Activated CD8-positive, alpha-beta memory T cell treated with anti-CD3 and anti-CD28 coated beads, Interleukin-2, amount 50 U/mL, for 1 hour (primary cell): ENCODE results near the gene PARD3.
A peak's percentile ranks its signal among the peaks of the same experiment; 100 is the strongest.
"Not testable (repeated sequence)": the region's sequence is repeated elsewhere in the genome, so short reads cannot be mapped to it uniquely, and the experiment has no call there.

ENCODE experiments used
- DNase-seq: peaks from one replicate; pipeline ENCODE4 v3.0.0-alpha.2; 2020; ENCODE audit errors: extremely low read depth

Gene PARD3

GRCh38 chr10:34648919-34649318, 166.2 kb downstream of the PARD3 start:
- DNase-seq, result no peak

GRCh38 chr10:34647875-34648865, 166.9 kb downstream of the PARD3 start:
- no peak for DNase-seq

GRCh38 chr10:34647160-34647559, 167.9 kb downstream of the PARD3 start:
- DNase-seq, result no peak

- DNase-seq, result no peak
These were observed 168.8 kb downstream of the PARD3 start for GRCh38 chr10:34646331-34646730.

- not testable (repeated sequence) for DNase-seq
These were observed 170.3 kb downstream of the PARD3 start for GRCh38 chr10:34644815-34645214.

GRCh38 chr10:34644224-34644623, 170.9 kb downstream of the PARD3 start:
- DNase-seq, result no peak

GRCh38 chr10:34643620-34644019, 171.5 kb downstream of the PARD3 start:
- no peak for DNase-seq

GRCh38 chr10:34641913-34642558, 173.1 kb downstream of the PARD3 start:
- DNase-seq, result no peak

- DNase-seq, result no peak
These were observed 173.8 kb downstream of the PARD3 start for GRCh38 chr10:34641147-34641912.

- DNase-seq, result peak; percentile 10
These were observed 176.6 kb downstream of the PARD3 start for GRCh38 chr10:34638406-34639054.

- no peak for DNase-seq
These were observed 177.6 kb downstream of the PARD3 start for GRCh38 chr10:34637418-34637911.

- no peak for DNase-seq
These were observed 180.0 kb downstream of the PARD3 start for GRCh38 chr10:34635111-34635510.

GRCh38 chr10:34633374-34633773, 181.7 kb downstream of the PARD3 start:
- no peak for DNase-seq

- DNase-seq, result no peak
These were observed 186.0 kb downstream of the PARD3 start for GRCh38 chr10:34629084-34629483.

- DNase-seq, result no peak
These were observed 186.8 kb downstream of the PARD3 start for GRCh38 chr10:34628174-34628796.

- DNase-seq, result no peak
These were observed 187.4 kb downstream of the PARD3 start for GRCh38 chr10:34627741-34628140.

- DNase-seq, result no peak
These were observed 187.8 kb downstream of the PARD3 start for GRCh38 chr10:34627331-34627730.

- DNase-seq, result no peak
These were observed 188.8 kb downstream of the PARD3 start for GRCh38 chr10:34626158-34626880.

GRCh38 chr10:34624323-34625153, 190.6 kb downstream of the PARD3 start:
- DNase-seq, result no peak
